GM12878 (cell line): ENCODE data around the gene ABCC9.

Source experiments
- CTCF ChIP-seq, 3 experiments: IDR thresholded peaks in 2 of 3; conservative IDR thresholded peaks in 1 of 3; 2 replicates each; pipeline ENCODE4 v1.5.1; 2011; ENCODE audit warnings: low read depth in 3 of 3, low read length in 3 of 3, mild to moderate bottlenecking in 3 of 3, control low read depth in 2 of 3, moderate library complexity in 2 of 3, inconsistent platforms in 1 of 3, mixed read lengths in 1 of 3; ENCODE audit not compliant: control insufficient read depth in 2 of 3, insufficient read depth in 1 of 3; ENCODE audit errors: extremely low read depth in 1 of 3
- E2F8 ChIP-seq: fragments of 450-650 bp; IDR thresholded peaks from 2 replicates; pipeline ENCODE4 v1.6.1; 2018; ENCODE audit warnings: mild to moderate bottlenecking, low read depth, moderate library complexity; ENCODE audit not compliant: partially characterized antibody
- NR2C1 ChIP-seq: fragments of 450-650 bp; IDR thresholded peaks from 2 replicates; pipeline ENCODE4 v1.6.1; 2017; ENCODE audit warnings: antibody characterized with exemption, mild to moderate bottlenecking, moderate library complexity
- POLR2A ChIP-seq: IDR thresholded peaks from 2 replicates; pipeline ENCODE4 v1.6.1; 2011; ENCODE audit warnings: low read depth, mild to moderate bottlenecking, low read length
- RAD21 ChIP-seq: IDR thresholded peaks from 2 replicates; pipeline ENCODE4 v1.6.1; 2011; ENCODE audit warnings: mild to moderate bottlenecking, low read depth, low read length, moderate library complexity; ENCODE audit not compliant: insufficient read depth

- TF ChIP-seq NR2C1 (no peak), POLR2A (no peak), RAD21 (no peak), CTCF (IDR thresholded peaks at IDR 0.05 in 2 of 3, conservative IDR thresholded peaks at IDR 0.05 in 1 of 3; ENCODE audit: control insufficient read depth in 2 of 3, extremely low read depth in 1 of 3, insufficient read depth in 1 of 3, low read depth in 3 of 3, low read length in 3 of 3) (no peak), E2F8 (no peak)
Measured at GRCh38 chr12:21814327-21814726, 126.9 kb downstream of the ABCC9 start.
